Fibroblast of lung (primary cell): ENCODE measurements around the gene ATG2A. TPM values are rescaled to one million over a fixed set of nuclear protein-coding genes. Genes with fewer than 3 reads are reported as not detected.

Source experiments
- DNase-seq, 2 donors: peaks; one replicate each; pipeline versions ENCODE4 v3.0.0 to v3.0.0-alpha.2; 2010; ENCODE audit warnings: low read depth in 2 of 2
- H2AFZ ChIP-seq: 2 replicates; pipeline ENCODE4 v1.5.1; 2012; ENCODE audit warnings: low read length, control low read depth, inconsistent platforms
- H3K27ac ChIP-seq: 2 replicates; pipeline ENCODE4 v1.5.1; 2011; ENCODE audit warnings: low read length, control low read depth; ENCODE audit not compliant: insufficient read depth
- H3K27me3 ChIP-seq: 2 replicates; pipeline ENCODE4 v1.5.1; 2011; ENCODE audit warnings: mild to moderate bottlenecking, low read length; ENCODE audit not compliant: control insufficient read depth, insufficient read depth
- H3K36me3 ChIP-seq: 2 replicates; pipeline ENCODE4 v1.5.1; 2011; ENCODE audit warnings: low read length; ENCODE audit not compliant: control insufficient read depth, insufficient read depth
- H3K4me1 ChIP-seq: 2 replicates; pipeline ENCODE4 v1.5.1; 2011; ENCODE audit warnings: low read length; ENCODE audit not compliant: control insufficient read depth, insufficient read depth; ENCODE audit errors: extremely low read depth
- H3K4me2 ChIP-seq: 2 replicates; pipeline ENCODE4 v1.5.1; 2011; ENCODE audit warnings: low read length, control low read depth; ENCODE audit not compliant: insufficient read depth; ENCODE audit errors: extremely low read depth
- H3K4me3 ChIP-seq, 4 experiments: fragments of 200-600 bp in 1 of 4; sonication (generic) in 1 of 4; replicated peaks in 1 of 4; 2 replicates each; pipeline ENCODE4 v1.5.1; 2011 to 2016; ENCODE audit warnings: low read length in 4 of 4, low read depth in 3 of 4, mild to moderate bottlenecking in 3 of 4, control low read depth in 2 of 4, inconsistent platforms in 1 of 4, mixed read lengths in 1 of 4; ENCODE audit not compliant: insufficient read depth in 1 of 4; ENCODE audit errors: control extremely low read depth in 1 of 4
- H3K79me2 ChIP-seq: 2 replicates; pipeline ENCODE4 v1.5.1; 2012; ENCODE audit warnings: mild to moderate bottlenecking, low read length, inconsistent platforms; ENCODE audit not compliant: control insufficient read depth, insufficient read depth
- H3K9ac ChIP-seq: 2 replicates; pipeline ENCODE4 v1.5.1; 2011; ENCODE audit warnings: mild to moderate bottlenecking, low read length, control low read depth; ENCODE audit not compliant: insufficient read depth
- H3K9me3 ChIP-seq: 2 replicates; pipeline ENCODE4 v1.5.1; 2012; ENCODE audit warnings: low read depth, low read length; ENCODE audit not compliant: control insufficient read depth, insufficient read depth
- H4K20me1 ChIP-seq: 2 replicates; pipeline ENCODE4 v1.5.1; 2011; ENCODE audit warnings: low read length; ENCODE audit not compliant: control insufficient read depth, insufficient read depth; ENCODE audit errors: extremely low read depth
- CTCF ChIP-seq, 2 donors: IDR thresholded peaks in 1 of 2; conservative IDR thresholded peaks in 1 of 2; 1 replicate in 1 of 2; 2 replicates in 1 of 2; pipeline ENCODE4 v1.5.1; 2011 to 2012; ENCODE audit warnings: low read length in 2 of 2, control low read depth in 1 of 2, inconsistent platforms in 1 of 2, low read depth in 1 of 2, mild to moderate bottlenecking in 1 of 2
- EZH2 ChIP-seq: IDR thresholded peaks from 2 replicates; pipeline ENCODE4 v1.5.1; 2012; ENCODE audit warnings: low read length, control low read depth, mild to moderate bottlenecking; ENCODE audit errors: missing control alignments
- polyA plus RNA-seq, 2 donors: library from polyadenylated mRNA; depleted of rRNA in 1 of 2; stranded (reverse) in 1 of 2; unstranded in 1 of 2; fragments of >200 nt; gene quantifications; 2 replicates each; pipeline ENCODE4 v1.2.1, GENCODE V29; 2011 to 2012; ENCODE audit warnings: missing spikeins in 1 of 2
- total RNA-seq: library from RNA; depleted of rRNA; stranded (reverse); fragments of >200 nt; gene quantifications from 2 replicates; pipeline ENCODE4 v1.2.1, GENCODE V29; 2014

Gene ATG2A
- total and polyA plus RNA-seq, 2 donors (not counting 1 experiment from before 2014, with no cell fraction given) = 3.1 to 9.9 TPM

GRCh38 chr11:64845129-64845775 is 71.8 kb downstream of the ATG2A start:
- no peaks in the 10 kb centered on the region for H4K20me1 ChIP-seq
- no peak overlapping the region for H3K27ac ChIP-seq
- no peaks in the 10 kb centered on the region for H3K79me2 ChIP-seq
- no peaks in the 10 kb centered on the region for H3K27me3 ChIP-seq
- DNase-seq = no peak
- peak overlapping the region; percentile 7 for H3K9ac ChIP-seq
- no peak overlapping the region for H3K4me2 ChIP-seq
- no peak overlapping the region for H2AFZ ChIP-seq
- no peak for TF ChIP-seq EZH2
- no peak for TF ChIP-seq CTCF (conservative IDR thresholded peaks at IDR 0.05 in 1 of 2, IDR thresholded peaks at IDR 0.05 in 1 of 2; ENCODE audit: low read depth in 1 of 2, low read length in 2 of 2)
- H3K9me3 ChIP-seq = no peaks in the 10 kb centered on the region
- H3K36me3 ChIP-seq = peaks cover 2% of the 10 kb centered on the region
- H3K4me3 ChIP-seq = no peak overlapping the region
- H3K4me1 ChIP-seq = peaks cover 7% of the 10 kb centered on the region

Other genes starting within 250 kb of the ATG2A start
- gene NRXN2, start 194.0 kb downstream of the ATG2A start, total RNA-seq = under 0.01 and 0.26 TPM in 2 replicates
- gene NRXN2, start 194.0 kb downstream of the ATG2A start, polyA plus RNA-seq = 0.75 TPM in 1 of 2 replicates, not detected in the other
- gene RASGRP2, start 173.1 kb downstream of the ATG2A start, total RNA-seq = 0.26 and 1.2 TPM in 2 replicates
- gene RASGRP2, start 173.1 kb downstream of the ATG2A start, polyA plus RNA-seq = 0.71 and 5.2 TPM in 2 replicates
- 0.26 and 0.50 TPM in 2 replicates for gene PYGM, start 157.2 kb downstream of the ATG2A start, total RNA-seq
- 0.18 and 1.9 TPM in 2 replicates for gene PYGM, start 157.2 kb downstream of the ATG2A start, polyA plus RNA-seq
- 62.7 and 78.9 TPM in 2 replicates for gene SF1, start 138.7 kb downstream of the ATG2A start, total RNA-seq
- gene SF1, start 138.7 kb downstream of the ATG2A start, polyA plus RNA-seq = 105 and 133 TPM in 2 replicates
- gene MAP4K2, start 114.0 kb downstream of the ATG2A start, total RNA-seq = 4.9 and 9.2 TPM in 2 replicates
- gene MAP4K2, start 114.0 kb downstream of the ATG2A start, polyA plus RNA-seq = 6.4 and 9.2 TPM in 2 replicates
- 12.1 and 13.7 TPM in 2 replicates for gene MEN1, start 106.7 kb downstream of the ATG2A start, total RNA-seq
- 8.9 and 14.2 TPM in 2 replicates for gene MEN1, start 106.7 kb downstream of the ATG2A start, polyA plus RNA-seq
- gene CDC42BPG, start 72.6 kb downstream of the ATG2A start, total RNA-seq = 0.33 and 0.77 TPM in 2 replicates
- 0.02 and 0.03 TPM in 2 replicates for gene CDC42BPG, start 72.6 kb downstream of the ATG2A start, polyA plus RNA-seq
- 40.8 and 71.3 TPM in 2 replicates for gene EHD1, start 38.6 kb downstream of the ATG2A start, total RNA-seq
- 240 and 248 TPM in 2 replicates for gene EHD1, start 38.6 kb downstream of the ATG2A start, polyA plus RNA-seq
- gene PPP2R5B, start 7.5 kb upstream of the ATG2A start, total RNA-seq = 6.2 and 12.1 TPM in 2 replicates
- gene PPP2R5B, start 7.5 kb upstream of the ATG2A start, polyA plus RNA-seq = 10.9 and 12.4 TPM in 2 replicates
- not detected in 2 replicates for gene GPHA2, start 18.7 kb upstream of the ATG2A start, total RNA-seq
- gene GPHA2, start 18.7 kb upstream of the ATG2A start, polyA plus RNA-seq = not detected in 2 replicates
- not detected in 2 replicates for gene MAJIN, start 54.9 kb upstream of the ATG2A start, total RNA-seq
- gene MAJIN, start 54.9 kb upstream of the ATG2A start, polyA plus RNA-seq = not detected in 2 replicates
- 2.1 TPM in 2 replicates for gene BATF2, start 79.8 kb upstream of the ATG2A start, total RNA-seq
- gene BATF2, start 79.8 kb upstream of the ATG2A start, polyA plus RNA-seq = 1.0 and 1.5 TPM in 2 replicates
- 99.9 and 138 TPM in 2 replicates for gene ARL2, start 97.0 kb upstream of the ATG2A start, total RNA-seq
- 99.2 and 173 TPM in 2 replicates for gene ARL2, start 97.0 kb upstream of the ATG2A start, polyA plus RNA-seq
- 11.3 and 14.4 TPM in 2 replicates for gene SNX15, start 110.2 kb upstream of the ATG2A start, total RNA-seq
- gene SNX15, start 110.2 kb upstream of the ATG2A start, polyA plus RNA-seq = 10.2 and 15.2 TPM in 2 replicates
- gene SAC3D1, start 124.0 kb upstream of the ATG2A start, total RNA-seq = 8.6 and 10.0 TPM in 2 replicates
- gene SAC3D1, start 124.0 kb upstream of the ATG2A start, polyA plus RNA-seq = 3.1 and 7.1 TPM in 2 replicates
- 26.2 and 35.5 TPM in 2 replicates for gene NAALADL1, start 141.3 kb upstream of the ATG2A start, total RNA-seq
- 14.8 and 14.9 TPM in 2 replicates for gene NAALADL1, start 141.3 kb upstream of the ATG2A start, polyA plus RNA-seq
- gene CDCA5, start 166.8 kb upstream of the ATG2A start, total RNA-seq = 0.26 and 3.0 TPM in 2 replicates
- gene CDCA5, start 166.8 kb upstream of the ATG2A start, polyA plus RNA-seq = 4.6 and 18.1 TPM in 2 replicates
- gene ZFPL1, start 167.0 kb upstream of the ATG2A start, total RNA-seq = 31.1 and 36.0 TPM in 2 replicates
- gene ZFPL1, start 167.0 kb upstream of the ATG2A start, polyA plus RNA-seq = 30.8 and 37.6 TPM in 2 replicates
- 144 and 171 TPM in 2 replicates for gene VPS51, start 179.0 kb upstream of the ATG2A start, total RNA-seq
- gene VPS51, start 179.0 kb upstream of the ATG2A start, polyA plus RNA-seq = 22.0 and 27.0 TPM in 2 replicates
- gene TM7SF2, start 194.7 kb upstream of the ATG2A start, total RNA-seq = 30.0 and 89.5 TPM in 2 replicates
- 11.7 and 16.9 TPM in 2 replicates for gene TM7SF2, start 194.7 kb upstream of the ATG2A start, polyA plus RNA-seq
- gene ZNHIT2, start 200.5 kb upstream of the ATG2A start, total RNA-seq = 12.8 and 13.2 TPM in 2 replicates
- gene ZNHIT2, start 200.5 kb upstream of the ATG2A start, polyA plus RNA-seq = 1.4 and 1.7 TPM in 2 replicates
- gene FAU, start 204.9 kb upstream of the ATG2A start, total RNA-seq = 336 and 338 TPM in 2 replicates
- gene FAU, start 204.9 kb upstream of the ATG2A start, polyA plus RNA-seq = 256 and 290 TPM in 2 replicates
- 46.2 and 70.8 TPM in 2 replicates for gene MRPL49, start 205.1 kb upstream of the ATG2A start, total RNA-seq
- 55.5 and 60.8 TPM in 2 replicates for gene MRPL49, start 205.1 kb upstream of the ATG2A start, polyA plus RNA-seq
- gene SYVN1, start 217.3 kb upstream of the ATG2A start, total RNA-seq = 13.6 and 15.5 TPM in 2 replicates
- 25.2 and 30.4 TPM in 2 replicates for gene SYVN1, start 217.3 kb upstream of the ATG2A start, polyA plus RNA-seq